Amygdala (tissue), 56 donors: ENCODE measurements around the gene PIEZO1.
"Not testable (repeated sequence)": the region's sequence is repeated elsewhere in the genome, so short reads cannot be mapped to it uniquely, and the experiment has no call there.

ENCODE experiments used
- DNase-seq, 56 donors: peaks; one replicate each; lab custom pipeline; 2025; lab: John Stamatoyannopoulos, UW

PIEZO1 gene

GRCh38 chr16:88681084-88681680 is 103.8 kb downstream of the PIEZO1 start:
- DNase-seq, result no peak

- DNase-seq, result no peak
Measured at GRCh38 chr16:88680554-88681083, 104.4 kb downstream of the PIEZO1 start.

GRCh38 chr16:88678224-88678979 is 106.6 kb downstream of the PIEZO1 start:
- DNase-seq, result no peak

GRCh38 chr16:88677721-88678120 is 107.3 kb downstream of the PIEZO1 start:
- DNase-seq, result no peak

GRCh38 chr16:88676502-88677242 is 108.3 kb downstream of the PIEZO1 start:
- no peak for DNase-seq

GRCh38 chr16:88673716-88674379 is 111.2 kb downstream of the PIEZO1 start:
- no peak for DNase-seq

- DNase-seq, result no peak
Measured at GRCh38 chr16:88672776-88673175, 112.2 kb downstream of the PIEZO1 start.

GRCh38 chr16:88671806-88672205 is 113.2 kb downstream of the PIEZO1 start:
- no peak for DNase-seq

- DNase-seq, result no peak
Measured at GRCh38 chr16:88669980-88670379, 115.0 kb downstream of the PIEZO1 start.

GRCh38 chr16:88669493-88669892 is 115.5 kb downstream of the PIEZO1 start:
- not testable (repeated sequence) for DNase-seq

- no peak for DNase-seq
Measured at GRCh38 chr16:88667461-88667860, 117.6 kb downstream of the PIEZO1 start.

GRCh38 chr16:88665570-88665969 is 119.5 kb downstream of the PIEZO1 start:
- DNase-seq, result no peak
